ENCODE measurements around the gene SVEP1.

- no peak for TF ChIP-seq CTCF (IDR thresholded peaks at IDR 0.05)
- TF ChIP-seq POLR2A (IDR thresholded peaks at IDR 0.05): no peak
Observed at GRCh38 chr9:110532908-110533665, 46.5 kb downstream of the SVEP1 start.

Data from Peyer's patch (tissue), 4 donors.